ENCODE measurements around the gene ZNF362.

Gene ZNF362

GRCh38 chr1:33346533-33346926 is 90.2 kb downstream of the ZNF362 start:
- no peak for TF ChIP-seq JUND (IDR thresholded peaks at IDR 0.05; ENCODE audit: low read depth)
- no peak for DNase-seq (ENCODE audit: low read depth in 1 of 2, low spot score in 1 of 2)
- in situ Hi-C loops (cut with HindIII; ENCODE audit: low pct_unique_long_range_greater_than_20kb, low sequenced_read_pairs) = no loop called here

- in situ Hi-C loops (cut with HindIII; ENCODE audit: low pct_unique_long_range_greater_than_20kb, low sequenced_read_pairs) = no loop called here
- TF ChIP-seq JUND (IDR thresholded peaks at IDR 0.05; ENCODE audit: low read depth) = no peak
- no peak for DNase-seq (ENCODE audit: low read depth in 1 of 2, low spot score in 1 of 2)
Measured at GRCh38 chr1:33346927-33347649, 90.8 kb downstream of the ZNF362 start.

- in situ Hi-C loops (cut with HindIII; ENCODE audit: low pct_unique_long_range_greater_than_20kb, low sequenced_read_pairs) = no loop called here
- TF ChIP-seq JUND (IDR thresholded peaks at IDR 0.05; ENCODE audit: low read depth) = no peak
- no peak for DNase-seq (ENCODE audit: low read depth in 1 of 2, low spot score in 1 of 2)
Measured at GRCh38 chr1:33347650-33347992, 91.3 kb downstream of the ZNF362 start.

- no peak for DNase-seq (ENCODE audit: low read depth in 1 of 2, low spot score in 1 of 2)
- in situ Hi-C loops (cut with HindIII; ENCODE audit: low pct_unique_long_range_greater_than_20kb, low sequenced_read_pairs) = no loop called here
- no peak for TF ChIP-seq JUND (IDR thresholded peaks at IDR 0.05; ENCODE audit: low read depth)
Measured at GRCh38 chr1:33348194-33348593, 91.9 kb downstream of the ZNF362 start.

GRCh38 chr1:33348676-33349080 is 92.4 kb downstream of the ZNF362 start:
- no peak for TF ChIP-seq JUND (IDR thresholded peaks at IDR 0.05; ENCODE audit: low read depth)
- DNase-seq (ENCODE audit: low read depth in 1 of 2, low spot score in 1 of 2) = no peak
- in situ Hi-C loops (cut with HindIII; ENCODE audit: low pct_unique_long_range_greater_than_20kb, low sequenced_read_pairs) = no loop called here

- in situ Hi-C loops (cut with HindIII; ENCODE audit: low pct_unique_long_range_greater_than_20kb, low sequenced_read_pairs) = no loop called here
- DNase-seq (ENCODE audit: low read depth in 1 of 2, low spot score in 1 of 2) = peak; percentile 11 to 26
- no peak for TF ChIP-seq JUND (IDR thresholded peaks at IDR 0.05; ENCODE audit: low read depth)
Measured at GRCh38 chr1:33349081-33349759, 92.9 kb downstream of the ZNF362 start.

GRCh38 chr1:33349778-33350610 is 93.7 kb downstream of the ZNF362 start:
- in situ Hi-C loops (cut with HindIII; ENCODE audit: low pct_unique_long_range_greater_than_20kb, low sequenced_read_pairs) = no loop called here
- peak; percentile 83 for DNase-seq (ENCODE audit: low read depth in 1 of 2, low spot score in 1 of 2)
- TF ChIP-seq JUND (IDR thresholded peaks at IDR 0.05; ENCODE audit: low read depth) = no peak

All from T47D (cell line).